NCI-H146 treated with DMSO at 0.1 percent for 48 hours (cell line): ENCODE measurements around the gene GTF3C1.
"Not testable (repeated sequence)": the region's sequence is repeated elsewhere in the genome, so short reads cannot be mapped to it uniquely, and the experiment has no call there.

Experiments used
- DNase-seq: peaks from one replicate; lab custom pipeline; 2025; ENCODE audit not compliant: unreplicated experiment; lab: John Stamatoyannopoulos, UW

Gene GTF3C1

GRCh38 chr16:27465483-27465879 lies 84.2 kb downstream of the GTF3C1 start:
- DNase-seq = no peak

DNA sequence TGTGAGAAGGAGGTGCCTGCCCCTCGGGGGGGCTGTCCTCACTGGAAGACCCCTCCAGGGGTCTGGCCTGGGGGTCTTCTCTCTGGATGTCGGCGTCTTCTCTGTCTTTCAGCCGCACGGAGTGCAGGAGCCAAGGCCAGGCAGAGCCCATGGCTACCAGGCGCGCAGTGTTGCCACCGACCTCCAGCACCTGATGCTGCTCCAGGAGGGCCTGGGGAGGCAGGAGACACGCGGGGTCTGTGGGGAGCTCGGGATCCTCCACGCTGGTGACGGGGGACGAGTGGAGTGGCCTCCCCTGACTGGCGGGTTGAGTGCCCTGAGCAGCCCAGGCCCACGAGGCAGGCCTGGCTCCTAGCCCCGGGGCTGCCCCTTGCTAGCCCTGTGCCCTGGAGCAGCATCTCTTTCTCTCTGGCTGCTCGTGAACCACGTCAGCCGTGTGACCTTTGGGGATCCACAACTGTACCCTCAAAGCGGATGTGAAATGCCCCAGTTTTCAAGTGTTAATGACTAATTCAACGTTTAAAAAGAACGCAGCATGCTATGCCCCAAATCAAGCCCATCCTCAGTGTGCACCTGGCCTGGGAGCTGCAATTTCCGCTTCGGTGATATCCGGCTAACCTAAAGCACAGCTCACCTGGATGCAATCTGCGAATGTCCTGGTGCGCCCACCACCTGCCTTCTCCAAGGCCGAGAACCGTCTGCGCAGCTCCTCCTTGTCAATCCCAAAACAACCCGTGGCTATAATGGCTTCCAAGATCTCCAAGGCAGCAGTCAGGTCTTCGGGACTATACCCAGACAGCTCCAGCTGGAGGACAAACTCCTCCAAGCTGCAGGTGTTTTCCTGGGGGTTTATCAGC lies 84.9 kb downstream of the GTF3C1 start:
- DNase-seq = no peak

GRCh38 chr16:27463741-27464591 lies 85.7 kb downstream of the GTF3C1 start:
- DNase-seq = no peak

DNA sequence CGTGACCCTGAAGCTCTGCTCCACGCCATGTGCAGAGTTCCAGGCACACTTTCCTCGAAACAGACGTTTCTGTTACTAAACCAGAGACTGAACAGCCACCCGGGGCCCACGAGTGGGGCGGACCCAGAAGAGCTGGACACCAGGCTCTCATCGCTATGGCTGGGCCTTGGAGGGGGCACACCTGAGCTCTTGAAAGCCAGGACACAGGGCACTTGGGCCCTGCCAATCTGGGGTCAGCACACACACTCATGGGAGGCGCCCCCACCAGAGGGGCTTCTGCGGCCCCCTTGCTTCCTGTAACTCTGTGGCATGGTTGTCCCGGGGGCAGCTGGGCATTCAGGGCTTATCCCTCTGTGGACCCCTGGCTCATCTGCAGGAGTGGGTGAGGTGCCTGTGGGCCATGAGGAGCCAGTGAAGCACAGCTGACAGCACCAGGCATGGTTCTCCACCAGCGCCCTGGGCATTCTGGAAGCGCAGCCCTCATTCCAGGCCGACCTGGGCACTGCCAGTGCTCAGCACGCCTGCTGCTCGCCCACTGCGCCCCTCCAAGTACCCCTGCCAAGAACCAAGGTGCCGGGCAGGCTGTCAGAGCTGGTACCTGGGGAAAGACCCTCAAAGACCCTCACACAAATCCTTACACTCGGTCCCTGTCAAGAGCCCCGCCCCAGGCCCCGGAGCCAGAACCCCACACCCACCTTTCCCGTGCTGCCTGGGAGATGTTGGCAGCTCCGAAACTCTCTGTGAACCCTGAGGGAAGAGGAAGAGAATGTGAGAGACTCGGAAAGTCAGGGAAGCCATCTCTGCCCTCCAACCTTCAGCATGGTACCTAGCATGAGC lies 86.6 kb downstream of the GTF3C1 start:
- DNase-seq = no peak

DNA sequence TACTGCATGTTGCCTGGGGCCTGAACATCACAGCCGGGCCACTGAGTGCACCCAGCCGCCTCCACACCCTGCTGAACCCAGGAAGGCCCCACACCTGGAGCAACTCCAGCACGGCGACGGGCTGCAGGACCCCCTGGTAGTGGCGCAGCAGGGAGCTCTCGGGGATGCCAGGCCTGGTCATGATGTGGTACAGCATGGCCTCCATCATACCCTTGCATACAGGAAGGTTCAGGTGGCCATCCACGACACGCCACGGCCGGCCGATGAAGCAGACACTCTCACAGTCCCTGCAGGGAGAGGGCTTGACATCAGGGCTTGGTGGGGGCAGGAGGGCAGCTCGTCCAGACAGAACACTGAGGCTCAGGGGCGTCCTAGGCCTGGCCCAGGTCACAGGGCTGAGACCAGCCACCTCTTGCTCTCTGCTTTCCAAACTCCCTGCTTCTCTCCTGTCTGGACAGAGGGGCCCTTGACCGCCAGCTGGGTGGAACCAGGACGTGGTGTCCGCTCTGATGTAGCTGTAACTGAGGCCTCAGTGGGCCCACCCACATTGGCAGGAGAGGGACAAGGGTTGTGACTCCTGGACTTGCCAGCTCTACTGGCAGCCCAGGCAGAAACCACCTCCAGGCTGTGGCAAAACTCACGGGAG lies 87.4 kb downstream of the GTF3C1 start:
- DNase-seq = no peak

DNA sequence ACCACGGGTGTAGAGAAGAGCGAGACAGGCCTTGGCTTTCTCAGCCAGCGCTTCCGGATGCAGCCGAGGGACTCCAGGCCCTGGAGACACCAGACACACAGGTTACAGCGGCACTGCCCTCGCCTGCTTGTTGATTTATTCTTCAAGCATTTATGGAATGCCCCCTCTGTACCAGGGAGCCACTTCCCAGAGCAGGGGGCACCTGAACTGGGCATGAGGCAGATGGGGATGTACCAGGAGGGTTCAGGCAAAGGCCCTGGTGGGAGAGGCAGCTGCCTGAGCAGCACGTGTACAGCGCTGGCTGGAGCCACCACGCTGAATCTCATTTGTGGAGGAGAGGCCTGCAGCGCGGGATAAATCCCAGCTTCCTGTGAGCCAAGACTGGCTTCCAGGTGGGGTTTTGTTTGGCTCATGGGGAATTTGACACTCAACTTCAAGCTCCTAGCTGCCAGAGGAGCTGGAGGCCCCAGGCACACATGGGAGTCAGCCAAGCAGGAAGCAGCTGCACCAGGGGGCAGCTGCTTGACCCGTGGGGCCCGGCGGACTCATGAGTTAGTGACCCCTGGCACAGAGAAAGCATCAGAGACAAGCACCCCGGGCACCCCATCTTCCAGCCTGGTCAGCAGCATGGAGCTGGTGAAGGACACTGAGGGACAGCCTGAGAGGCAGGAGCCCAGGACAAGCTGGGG lies 88.1 kb downstream of the GTF3C1 start:
- no peak for DNase-seq

DNA sequence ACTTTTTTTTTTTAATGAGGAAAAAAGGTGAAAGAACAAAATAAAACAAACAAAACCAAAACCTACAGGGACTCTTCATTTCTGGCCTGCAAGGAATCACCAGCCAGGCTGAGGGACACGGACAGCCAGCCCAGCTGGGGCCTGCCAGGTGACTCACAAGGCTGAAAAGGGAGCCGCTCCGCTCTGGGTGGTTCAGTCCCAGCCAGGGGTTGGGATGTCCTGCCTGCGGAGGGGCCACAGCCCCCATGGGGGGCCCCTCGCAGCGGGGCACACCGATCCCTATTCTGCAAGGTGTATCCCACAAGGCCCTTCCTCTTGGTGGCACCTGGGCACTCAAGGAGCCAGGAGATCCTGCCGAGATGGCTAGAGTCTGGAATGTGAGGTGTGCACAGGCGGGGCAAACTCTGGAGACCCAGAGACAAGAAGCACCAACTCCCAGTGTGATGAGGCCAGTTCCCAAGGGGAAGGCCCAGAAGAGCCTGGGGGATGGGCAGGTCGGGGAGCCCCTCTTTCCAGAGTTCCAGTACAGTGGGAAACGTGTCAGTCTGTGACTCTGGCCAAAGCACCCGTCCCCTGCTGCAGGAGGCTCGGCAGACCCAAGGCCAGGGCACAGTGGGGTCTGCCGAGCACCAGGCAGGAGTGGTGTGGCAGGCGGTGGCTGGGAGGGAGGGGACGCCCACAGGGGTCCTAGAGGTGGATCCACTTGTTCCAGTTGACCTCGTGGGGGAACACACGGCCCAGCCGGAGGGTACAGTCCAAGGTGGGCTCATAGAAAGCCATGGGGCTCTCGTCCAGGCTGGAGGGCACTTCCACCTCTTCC lies 88.8 kb downstream of the GTF3C1 start:
- no peak for DNase-seq

- no peak for DNase-seq
Observed at GRCh38 chr16:27460213-27460612, 89.5 kb downstream of the GTF3C1 start.

DNA sequence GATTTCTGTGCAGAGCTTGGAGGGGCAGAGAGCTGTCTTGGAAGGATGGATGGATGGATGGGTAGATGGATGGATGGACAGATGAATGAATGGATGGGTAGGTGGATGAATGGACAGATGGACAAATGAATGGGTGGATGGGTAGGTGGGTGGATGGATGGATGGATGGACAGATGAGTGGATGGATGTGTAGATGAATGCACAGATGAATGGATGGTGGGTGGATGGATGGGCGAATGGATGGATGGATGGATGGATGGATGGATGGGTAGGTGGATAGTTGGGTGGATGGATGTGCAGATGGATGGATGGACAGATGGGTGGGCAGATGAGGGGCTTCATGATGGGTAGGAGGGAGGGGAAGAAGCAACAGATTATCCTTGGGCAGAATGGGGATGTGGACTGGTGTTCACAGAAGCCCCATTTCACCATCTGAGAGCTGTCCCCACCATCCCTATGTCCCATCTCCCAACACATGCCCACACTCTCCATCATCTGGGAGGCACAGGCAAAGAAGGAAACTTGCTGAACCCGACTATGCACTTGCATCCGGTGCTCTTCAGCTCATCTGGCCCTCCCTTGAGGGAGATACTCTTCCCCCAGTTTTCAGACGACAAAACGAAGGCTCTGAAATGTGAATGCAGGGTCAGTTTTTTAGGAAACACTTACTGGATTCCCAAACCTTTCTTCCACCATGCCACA lies 90.6 kb downstream of the GTF3C1 start:
- DNase-seq = no peak

DNA sequence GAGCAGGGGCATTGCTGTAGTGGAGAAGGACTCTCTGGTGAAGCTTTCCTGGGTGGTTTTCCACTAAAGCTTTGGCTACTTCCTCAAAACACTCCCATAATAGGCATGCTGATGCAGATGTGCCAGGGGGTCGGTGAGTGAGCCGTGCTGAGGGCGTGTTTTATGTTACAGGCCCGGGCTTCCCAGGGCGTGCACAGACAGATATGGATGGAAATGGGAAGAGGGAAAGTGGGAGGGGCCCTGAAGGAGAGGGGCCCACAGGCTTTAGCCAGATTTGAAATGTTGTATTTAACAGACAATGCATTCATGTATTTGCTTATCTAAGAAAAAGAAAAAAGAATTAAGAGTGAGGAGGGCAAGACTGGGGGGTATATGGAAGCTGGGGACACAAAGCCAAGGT lies 91.5 kb downstream of the GTF3C1 start:
- DNase-seq = no peak

- not testable (repeated sequence) for DNase-seq
Observed at GRCh38 chr16:27457605-27457900, 92.2 kb downstream of the GTF3C1 start.

DNA sequence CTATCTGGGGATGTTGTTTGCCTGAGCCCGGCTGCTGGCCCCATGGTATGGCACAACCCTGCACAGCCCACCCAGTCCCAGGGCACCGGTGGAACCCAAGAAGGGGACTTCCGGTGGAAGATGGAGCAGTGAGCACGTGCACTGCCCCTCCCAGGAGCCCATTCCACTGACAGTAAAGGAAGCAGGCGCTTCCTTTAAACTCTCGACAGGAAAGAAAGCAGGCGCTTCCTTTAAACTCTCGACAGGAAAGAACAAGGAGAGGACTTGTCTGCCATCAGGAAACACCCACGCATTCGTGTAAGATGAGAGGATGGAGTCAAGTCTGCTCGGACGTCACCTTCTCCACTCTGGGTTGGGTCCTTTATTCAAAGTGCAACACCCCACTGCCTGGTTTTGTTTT lies 94.0 kb downstream of the GTF3C1 start:
- DNase-seq = no peak

- DNase-seq = no peak
Observed at GRCh38 chr16:27453494-27453825, 96.3 kb downstream of the GTF3C1 start.

- DNase-seq = no peak
Observed at GRCh38 chr16:27452569-27453493, 96.9 kb downstream of the GTF3C1 start.

DNA sequence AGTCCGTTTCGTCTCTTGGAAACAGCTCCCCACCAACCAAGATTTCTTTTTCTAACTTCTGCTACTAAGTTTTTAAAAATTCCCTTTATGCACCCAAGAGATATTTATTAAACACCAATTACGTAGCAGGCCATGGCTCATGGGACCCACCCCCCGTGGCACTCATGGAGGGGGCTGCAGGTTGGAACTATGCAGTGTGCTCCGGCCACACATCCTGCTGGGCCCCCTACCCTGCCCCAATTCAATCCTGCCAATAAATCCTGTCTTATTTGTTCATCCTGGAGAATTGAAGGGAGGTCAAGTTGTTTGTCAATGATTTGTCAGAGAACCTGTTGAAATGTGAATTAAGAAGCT lies 99.5 kb downstream of the GTF3C1 start:
- DNase-seq = no peak

DNA sequence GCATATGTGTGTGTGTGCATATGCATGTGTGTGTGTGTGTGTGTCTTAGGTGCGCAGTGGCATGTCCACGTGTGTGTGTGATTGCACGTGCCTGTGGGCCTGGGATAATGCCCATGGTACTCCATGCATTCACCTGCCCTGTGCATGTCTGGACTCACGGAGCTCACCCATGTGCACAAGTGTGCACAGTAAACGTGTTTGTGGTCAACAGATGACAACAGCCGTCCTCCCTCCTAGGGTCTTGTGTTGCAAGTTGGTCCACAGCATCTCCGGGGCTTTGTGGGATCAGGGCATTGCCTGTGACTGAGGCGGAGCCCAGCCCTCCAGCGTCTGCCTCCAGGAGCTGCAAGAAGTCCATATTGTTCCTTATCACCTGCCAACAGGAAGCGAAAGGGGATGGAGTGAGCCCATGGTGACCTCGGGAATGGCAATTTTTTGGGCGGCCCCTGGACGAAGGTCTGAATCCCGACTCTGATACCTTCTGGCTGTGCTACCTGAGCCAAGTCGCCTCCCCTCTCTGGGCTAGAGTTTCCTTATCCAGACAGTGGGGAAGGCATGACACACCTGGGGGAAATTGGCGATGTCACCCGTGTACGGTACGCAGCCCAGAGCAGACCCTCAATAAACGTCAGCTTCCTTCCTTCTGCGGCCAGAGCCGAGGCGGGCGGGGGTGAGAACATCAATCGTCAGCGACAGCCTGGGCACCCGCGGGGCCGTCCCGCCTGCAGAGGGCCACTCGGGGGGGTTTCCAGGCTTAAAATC lies 100.1 kb downstream of the GTF3C1 start:
- no peak for DNase-seq
